Measurements from ENCODE around the gene ITK. TPM values are rescaled to one million over a fixed set of nuclear protein-coding genes. Genes with fewer than 3 reads are reported as not detected.

Gene ITK
- total and polyA plus RNA-seq, 2 donors (not counting 3 experiments of a cell fraction or from before 2014, with no cell fraction given), result not detected

- Histone ChIP-seq H3K4me3 (replicated peaks in 1 of 3; ENCODE audit: insufficient read depth in 1 of 3, low read depth in 1 of 3, low read length in 3 of 3) (no peak overlapping the region), H3K9me1 (replicated peaks; ENCODE audit: control insufficient read depth, extremely low read depth, insufficient read depth, low read length) (no peaks in the 10 kb centered on the region), H3K9me3 (replicated peaks; ENCODE audit: control insufficient read depth, insufficient read depth, low read length) (no peaks in the 10 kb centered on the region), H4K20me1 (replicated peaks; ENCODE audit: control insufficient read depth, extremely low read depth, insufficient read depth, low read length) (no peaks in the 10 kb centered on the region), H3K4me2 (ENCODE audit: insufficient read depth, low read length) (no peak overlapping the region), H3K79me2 (ENCODE audit: control insufficient read depth, insufficient read depth, low read length) (no peaks in the 10 kb centered on the region), H3K4me1 (ENCODE audit: control insufficient read depth, extremely low read depth, insufficient read depth, low read length) (no peaks in the 10 kb centered on the region), H3K27ac (ENCODE audit: insufficient read depth, low read depth, low read length) (no peak overlapping the region), H3K9ac (replicated peaks; ENCODE audit: extremely low read depth, insufficient read depth, low read length) (no peak overlapping the region), H3K27me3 (ENCODE audit: control insufficient read depth in 2 of 2, insufficient read depth in 2 of 2, low read length in 2 of 2) (no peaks in the 10 kb centered on the region), H3K36me3 (ENCODE audit: control insufficient read depth in 2 of 2, extremely low read depth in 1 of 2, insufficient read depth in 2 of 2, low read length in 2 of 2) (no peaks in the 10 kb centered on the region), H2AFZ (ENCODE audit: low read depth, low read length) (no peak overlapping the region)
- ChIA-PET CTCF (no interaction called here), POLR2A (no interaction called here)
- FAIRE-seq, result no peak
- BruUV-seq (replicated peaks), result no TSS peak
- no peak for TF ChIP-seq MAX (IDR thresholded peaks at IDR 0.05; ENCODE audit: insufficient read depth, insufficient read length)
- no peak for TF ChIP-seq POLR2AphosphoS5 (IDR thresholded peaks at IDR 0.05; ENCODE audit: insufficient read depth, low read depth, low read length)
- TF ChIP-seq POLR2A (IDR thresholded peaks at IDR 0.05; ENCODE audit: low read depth, low read length), result no peak
- TF ChIP-seq GATA2 (IDR thresholded peaks at IDR 0.05; ENCODE audit: insufficient read depth, insufficient read length, low read depth, low read length), result no peak
- dilution Hi-C loops (cut with MboI; ENCODE audit: extremely low pct_ligation_motif_present, low sequenced_read_pairs), result no loop called here
- no peak for DNase-seq (ENCODE audit: low read depth, low spot score)
- intact Hi-C loops (cut with micrococcal nuclease), result no loop called here
Measured at GRCh38 chr5:157193699-157194424, 13.2 kb downstream of the ITK start.

- Histone ChIP-seq H2AFZ (ENCODE audit: low read depth, low read length) (no peak overlapping the region), H3K27ac (ENCODE audit: insufficient read depth, low read depth, low read length) (no peak overlapping the region), H3K9ac (replicated peaks; ENCODE audit: extremely low read depth, insufficient read depth, low read length) (no peak overlapping the region), H3K4me1 (ENCODE audit: control insufficient read depth, extremely low read depth, insufficient read depth, low read length) (no peaks in the 10 kb centered on the region), H4K20me1 (replicated peaks; ENCODE audit: control insufficient read depth, extremely low read depth, insufficient read depth, low read length) (no peaks in the 10 kb centered on the region), H3K79me2 (ENCODE audit: control insufficient read depth, insufficient read depth, low read length) (no peaks in the 10 kb centered on the region), H3K27me3 (ENCODE audit: control insufficient read depth in 2 of 2, insufficient read depth in 2 of 2, low read length in 2 of 2) (no peaks in the 10 kb centered on the region), H3K4me3 (replicated peaks in 1 of 3; ENCODE audit: insufficient read depth in 1 of 3, low read depth in 1 of 3, low read length in 3 of 3) (no peak overlapping the region), H3K9me3 (replicated peaks; ENCODE audit: control insufficient read depth, insufficient read depth, low read length) (no peaks in the 10 kb centered on the region), H3K9me1 (replicated peaks; ENCODE audit: control insufficient read depth, extremely low read depth, insufficient read depth, low read length) (no peaks in the 10 kb centered on the region), H3K36me3 (ENCODE audit: control insufficient read depth in 2 of 2, extremely low read depth in 1 of 2, insufficient read depth in 2 of 2, low read length in 2 of 2) (no peaks in the 10 kb centered on the region), H3K4me2 (ENCODE audit: insufficient read depth, low read length) (no peak overlapping the region)
- DNase-seq (ENCODE audit: low read depth, low spot score) (no peak), FAIRE-seq (no peak)
- dilution Hi-C loops (cut with MboI; ENCODE audit: extremely low pct_ligation_motif_present, low sequenced_read_pairs) (no loop called here), intact Hi-C loops (cut with micrococcal nuclease) (no loop called here)
- TF ChIP-seq MYC (IDR thresholded peaks at IDR 0.05; ENCODE audit: low read depth, low read length) (no peak), FOS (IDR thresholded peaks at IDR 0.05; ENCODE audit: borderline replicate concordance, insufficient read depth, low read length) (no peak), GATA2 (IDR thresholded peaks at IDR 0.05; ENCODE audit: insufficient read depth, insufficient read length, low read depth, low read length) (no peak), POLR2A (IDR thresholded peaks at IDR 0.05; ENCODE audit: low read depth, low read length) (no peak), JUN (IDR thresholded peaks at IDR 0.05; ENCODE audit: borderline replicate concordance, insufficient read depth, insufficient read length, low read depth) (no peak), MAX (IDR thresholded peaks at IDR 0.05; ENCODE audit: insufficient read depth, insufficient read length) (no peak), CTCF (IDR thresholded peaks at IDR 0.05; ENCODE audit: extremely low read depth in 1 of 2, insufficient read depth in 1 of 2, low read depth in 1 of 2, low read length in 2 of 2) (no peak), EZH2 (IDR thresholded peaks at IDR 0.05; ENCODE audit: borderline replicate concordance, low read depth, low read length, severe bottlenecking) (no peak), POLR2AphosphoS5 (IDR thresholded peaks at IDR 0.05; ENCODE audit: insufficient read depth, low read depth, low read length) (no peak)
- CTCF ChIA-PET, result no interaction called here
- BruUV-seq (replicated peaks), result no TSS peak
- POLR2A ChIA-PET, result no interaction called here
Measured at GRCh38 chr5:157196045-157196444, 15.4 kb downstream of the ITK start.

Measured in endothelial cell of umbilical vein (primary cell).